SKM-1 (cell line): Measurements from ENCODE around the gene GNAQ.
"Not testable (repeated sequence)": the region's sequence is repeated elsewhere in the genome, so short reads cannot be mapped to it uniquely, and the experiment has no call there.

Experiments
- DNase-seq: peaks from one replicate; lab custom pipeline; 2025; ENCODE audit not compliant: unreplicated experiment; lab: John Stamatoyannopoulos, UW

GNAQ gene

DNA sequence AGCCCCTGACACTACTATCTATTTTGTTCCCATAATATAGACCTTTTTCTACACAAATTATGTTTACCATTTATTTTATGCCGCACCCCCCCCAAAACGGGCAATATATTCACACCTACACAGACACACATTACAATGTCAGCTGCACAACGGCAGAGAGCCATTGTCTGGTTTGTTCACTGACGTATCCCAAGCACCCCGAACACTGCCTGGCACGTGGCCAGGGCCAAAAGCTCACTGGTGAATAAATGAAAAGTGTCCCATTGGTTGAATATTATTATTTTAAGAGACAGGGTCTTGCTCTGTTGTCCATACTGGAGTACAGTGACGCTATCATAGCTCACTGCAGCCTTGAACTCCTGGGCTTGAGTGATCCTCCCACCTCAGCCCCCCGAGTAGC is 150.5 kb downstream of the GNAQ start:
- no peak for DNase-seq

DNA sequence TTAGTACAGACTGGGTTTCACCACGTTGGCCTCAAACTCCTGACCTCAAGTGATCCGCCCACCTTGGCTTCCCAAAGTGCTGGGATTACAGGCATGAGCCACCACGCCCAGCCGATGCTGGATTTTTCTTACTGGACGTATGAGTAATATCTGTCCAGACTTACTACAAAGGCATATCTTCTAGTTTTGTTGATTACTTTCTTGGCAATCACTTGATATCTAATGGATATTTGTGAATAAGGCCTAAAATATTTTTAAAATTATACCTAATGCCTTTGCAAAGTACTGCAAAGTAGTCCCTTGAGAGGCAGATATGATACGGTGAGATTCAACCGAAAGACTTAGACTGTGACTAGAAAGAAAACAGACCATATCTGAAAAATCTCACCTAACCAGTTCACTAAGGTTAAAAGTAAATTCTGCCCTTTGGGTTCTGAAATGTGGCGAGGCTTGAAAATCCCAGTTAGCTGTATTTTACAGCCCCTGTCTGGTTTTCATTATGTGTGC is 152.1 kb downstream of the GNAQ start:
- no peak for DNase-seq

DNA sequence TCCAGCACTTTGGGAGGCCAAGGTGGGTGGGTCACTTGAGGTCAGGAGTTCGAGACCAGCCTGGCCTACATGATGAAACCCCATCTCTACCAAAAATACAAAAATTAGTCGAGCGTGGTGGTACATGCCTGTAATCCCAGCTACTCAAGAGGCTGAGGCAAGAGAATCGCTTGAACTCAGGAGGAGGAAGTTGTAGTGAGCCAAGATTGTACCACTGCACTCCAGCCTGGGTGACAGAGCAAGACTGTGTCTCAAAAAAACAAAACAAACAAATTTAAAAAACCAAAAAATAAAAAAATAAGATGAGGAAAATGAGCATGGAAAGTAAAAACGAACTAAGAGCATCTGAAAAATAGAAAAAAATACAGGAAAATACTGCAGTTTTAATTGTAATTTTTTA is 152.8 kb downstream of the GNAQ start:
- not testable (repeated sequence) for DNase-seq

DNA sequence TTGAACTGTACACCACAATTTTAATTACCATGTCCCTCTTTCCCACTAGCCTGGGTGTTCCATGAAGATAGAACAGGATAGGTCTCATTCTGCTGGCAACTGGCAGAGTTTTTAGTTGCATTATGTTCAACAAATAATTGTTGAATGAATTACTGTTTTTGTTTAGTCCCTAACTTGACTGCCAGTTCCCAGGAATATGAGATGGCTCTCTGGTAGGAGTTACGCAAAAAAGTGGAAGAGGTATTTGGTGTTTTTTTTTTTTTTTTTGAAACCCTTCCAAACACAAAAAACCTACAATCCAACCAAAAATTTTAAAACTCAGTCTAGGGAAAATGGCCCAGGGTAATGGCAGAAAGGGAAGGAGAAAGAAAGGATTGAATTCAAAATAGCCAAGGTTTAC is 153.6 kb downstream of the GNAQ start:
- no peak for DNase-seq

DNA sequence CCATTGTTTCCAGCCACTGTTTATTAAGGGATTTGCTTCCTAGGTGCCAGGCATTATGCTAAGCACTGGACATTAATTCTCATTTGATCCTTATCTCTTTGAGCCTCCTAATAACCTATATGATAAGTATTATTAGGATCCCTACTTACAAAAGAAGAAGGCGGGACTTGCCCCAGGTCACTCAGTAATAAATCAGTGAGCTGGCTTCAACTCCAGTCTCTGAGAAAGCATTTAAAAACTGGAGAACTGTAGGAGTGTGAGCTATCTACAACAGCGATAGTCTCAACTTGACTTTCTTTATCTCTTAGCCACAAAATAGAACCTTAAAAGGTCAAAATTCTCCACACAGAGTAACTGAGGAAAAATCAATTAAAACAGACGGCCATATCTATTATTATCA is 155.0 kb downstream of the GNAQ start:
- no peak for DNase-seq

DNA sequence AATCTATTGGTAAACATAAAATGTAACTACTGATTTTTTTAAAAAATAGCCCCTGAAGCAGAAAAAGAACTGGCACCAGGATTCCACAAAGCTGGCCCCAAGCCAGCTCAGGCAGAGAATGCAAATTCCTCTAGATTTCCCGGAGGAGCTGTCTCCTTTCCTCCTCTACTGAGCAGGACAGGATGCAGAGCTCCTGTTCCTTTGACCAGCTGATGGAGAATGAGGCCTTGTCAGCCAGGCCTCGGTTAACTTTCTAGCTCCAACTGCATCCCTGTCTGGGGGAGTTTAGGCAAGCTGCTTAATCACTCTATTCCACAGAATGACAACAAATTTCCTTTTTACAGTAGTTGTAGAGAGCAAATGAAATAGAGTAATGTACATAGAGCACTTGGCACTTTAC is 155.5 kb downstream of the GNAQ start:
- DNase-seq, result no peak

DNA sequence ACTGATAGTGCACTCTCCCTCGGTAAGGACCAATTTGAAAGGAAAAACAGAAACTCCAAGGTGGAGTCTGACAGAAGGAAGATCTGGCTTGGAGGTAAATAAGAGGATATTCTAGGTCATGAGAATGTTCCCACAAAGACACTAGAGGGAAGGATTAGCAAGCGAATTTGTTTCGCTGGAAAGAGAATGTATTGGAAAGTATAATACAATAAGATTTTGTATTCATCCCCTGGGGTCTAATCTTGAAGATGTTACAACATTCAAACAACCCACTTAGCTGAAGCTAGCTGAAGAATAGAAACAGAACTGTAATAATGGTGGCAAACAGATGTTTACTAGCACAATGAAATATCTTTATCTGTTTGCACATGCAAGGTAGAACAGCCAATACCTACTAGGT is 158.7 kb downstream of the GNAQ start:
- DNase-seq, result no peak

DNA sequence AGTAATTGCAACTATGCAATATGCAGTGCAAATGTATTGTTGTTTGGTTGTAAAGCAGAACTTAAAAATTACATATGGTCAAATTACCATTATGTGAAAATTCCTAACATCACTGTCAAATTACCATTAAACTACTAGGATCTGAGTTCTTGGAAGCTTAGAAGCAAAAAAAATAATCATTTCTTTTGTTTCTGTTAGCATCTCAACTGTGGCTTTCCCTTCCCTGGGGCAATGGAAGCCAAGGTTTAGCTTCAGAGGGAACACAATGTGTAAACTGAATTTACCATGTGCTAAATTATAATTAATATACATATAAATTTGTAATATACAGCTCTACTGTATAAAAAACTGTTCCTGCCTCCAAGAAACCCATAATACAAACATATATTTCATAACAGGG is 159.4 kb downstream of the GNAQ start:
- DNase-seq, result no peak

DNA sequence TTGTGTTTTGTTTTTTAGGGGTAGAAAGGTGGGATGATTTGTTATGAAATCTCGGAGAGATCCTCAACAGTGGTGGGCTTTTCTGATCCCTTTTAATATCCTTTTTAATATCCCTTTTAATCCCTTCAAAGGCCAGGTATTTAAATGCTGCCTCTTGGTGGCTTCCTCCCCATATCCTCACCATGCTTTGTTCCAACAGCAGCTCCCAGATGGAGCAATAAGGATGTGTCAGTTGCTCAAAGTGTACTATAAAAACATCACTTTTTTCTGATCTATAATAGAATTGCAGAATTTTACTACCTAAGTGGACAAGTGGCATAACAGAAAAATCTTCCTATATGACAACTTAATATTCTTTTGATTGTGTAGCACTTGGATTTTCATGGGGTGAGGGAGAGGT is 160.1 kb downstream of the GNAQ start:
- DNase-seq, result no peak

DNA sequence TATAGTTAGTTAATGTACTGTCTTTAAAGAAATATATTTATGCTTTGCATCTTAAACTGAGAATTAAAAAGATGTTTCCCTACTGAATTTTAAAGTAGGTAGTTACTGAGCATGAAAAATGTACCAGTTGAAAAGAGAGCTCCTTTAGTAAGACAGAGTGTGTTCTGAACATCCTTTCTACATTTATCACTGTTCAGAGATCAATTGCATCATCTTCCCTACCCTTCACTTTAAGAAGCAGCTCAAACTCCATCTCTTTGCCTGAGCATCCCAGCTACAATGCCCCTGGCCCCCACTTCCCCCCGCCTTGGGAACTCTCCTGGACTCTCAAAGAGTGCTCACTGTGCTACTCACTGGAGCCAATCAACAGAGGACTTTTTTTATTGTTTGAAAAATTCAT is 164.7 kb downstream of the GNAQ start:
- DNase-seq, result no peak

DNA sequence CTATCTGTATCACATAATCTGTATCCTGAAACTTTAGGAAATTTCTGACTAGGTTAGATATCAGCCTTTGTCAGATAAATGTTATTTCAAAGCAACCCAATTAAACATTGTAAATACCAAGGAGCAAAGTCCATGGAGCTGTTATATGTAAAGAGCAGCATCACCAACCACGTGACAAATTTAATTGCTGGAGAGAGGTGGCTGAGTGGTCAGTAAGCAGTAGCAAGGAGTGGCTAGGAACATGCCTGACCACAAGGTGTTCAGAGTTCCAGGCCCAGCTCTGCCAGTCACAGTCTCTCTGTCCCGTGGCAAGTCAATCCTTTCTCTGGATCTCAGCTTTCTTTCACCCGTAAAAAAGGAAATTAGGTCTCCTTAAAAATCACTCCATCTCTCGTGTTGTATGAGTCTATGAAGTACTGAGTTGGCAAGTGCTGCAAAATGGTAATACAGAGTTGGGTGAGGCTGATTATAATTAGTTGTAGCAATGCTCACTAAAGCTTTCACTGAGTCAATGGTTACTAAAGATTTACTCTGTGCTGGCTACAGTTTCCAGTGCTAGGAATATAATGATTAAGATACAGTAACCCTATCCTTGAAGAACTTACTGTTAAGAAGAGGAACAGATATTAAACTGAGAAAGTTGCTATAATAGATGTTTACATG is 166.1 kb downstream of the GNAQ start:
- no peak for DNase-seq

DNA sequence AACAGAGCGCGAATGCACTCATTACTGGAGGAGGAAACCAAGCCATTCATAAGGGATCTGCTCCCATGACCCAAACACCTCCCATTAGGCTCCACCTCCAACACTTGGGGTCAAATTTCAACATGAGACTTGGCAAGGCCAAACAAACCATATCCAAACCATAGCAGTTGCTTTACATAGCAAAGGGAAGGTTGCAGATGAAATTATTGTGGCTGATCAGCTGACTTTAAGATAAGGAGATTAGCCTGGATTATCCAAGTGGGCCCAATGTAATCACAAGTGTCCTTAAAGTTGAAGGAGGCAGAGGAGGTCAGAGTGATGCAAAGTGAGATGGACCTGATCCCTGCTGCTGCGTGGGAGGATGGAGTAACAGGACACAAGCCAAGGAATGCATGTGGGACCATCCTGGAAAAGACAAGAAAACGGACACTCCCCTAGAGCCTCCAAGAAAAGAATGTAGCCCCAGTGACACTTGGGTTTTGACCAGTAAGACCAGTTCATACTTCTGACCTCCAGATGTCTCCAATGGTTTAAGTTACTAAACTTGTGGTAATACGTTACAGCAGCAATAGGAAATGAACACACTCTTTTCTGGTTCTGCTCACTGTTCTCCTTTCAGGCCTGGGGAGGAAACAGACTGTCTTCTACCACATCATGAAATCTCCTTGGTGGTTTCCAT is 167.3 kb downstream of the GNAQ start:
- DNase-seq, result peak; percentile 66

DNA sequence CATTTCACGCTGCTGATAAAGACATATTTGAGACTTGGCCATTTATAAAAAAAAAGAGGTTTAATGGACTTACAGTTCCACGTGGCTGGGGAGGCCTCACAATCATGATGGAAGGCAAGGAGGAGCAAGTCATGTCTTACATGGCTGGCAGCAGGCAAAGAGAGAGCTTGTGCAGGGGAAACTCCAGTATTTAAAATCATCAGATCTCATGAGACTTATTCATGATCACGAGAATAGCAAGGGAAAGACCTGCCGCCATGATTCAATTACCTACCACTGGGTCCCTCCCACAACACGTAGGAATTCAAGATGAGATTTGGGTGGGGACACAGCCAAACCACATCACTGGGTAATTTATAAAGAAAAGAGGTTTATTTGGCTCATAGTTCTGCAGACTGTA is 168.0 kb downstream of the GNAQ start:
- not testable (repeated sequence) for DNase-seq

DNA sequence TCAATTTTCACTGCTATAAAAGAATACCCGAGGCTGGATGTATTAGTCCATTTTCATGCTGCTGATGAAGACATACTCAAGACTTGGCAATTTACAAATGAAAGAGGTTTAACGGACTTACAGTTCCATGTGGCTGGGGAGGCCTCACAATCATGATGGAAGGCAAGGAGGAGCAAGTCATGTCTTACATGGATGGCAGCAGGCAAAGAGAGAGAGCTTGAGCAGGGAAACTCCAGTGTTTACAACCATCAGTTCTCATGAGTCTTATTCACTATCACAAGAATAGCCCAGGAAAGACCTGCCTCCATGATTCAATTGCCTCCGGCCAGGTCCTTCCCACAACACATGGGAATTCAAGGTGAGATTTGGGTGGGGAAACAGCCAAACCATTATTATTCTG is 170.7 kb downstream of the GNAQ start:
- not testable (repeated sequence) for DNase-seq

DNA sequence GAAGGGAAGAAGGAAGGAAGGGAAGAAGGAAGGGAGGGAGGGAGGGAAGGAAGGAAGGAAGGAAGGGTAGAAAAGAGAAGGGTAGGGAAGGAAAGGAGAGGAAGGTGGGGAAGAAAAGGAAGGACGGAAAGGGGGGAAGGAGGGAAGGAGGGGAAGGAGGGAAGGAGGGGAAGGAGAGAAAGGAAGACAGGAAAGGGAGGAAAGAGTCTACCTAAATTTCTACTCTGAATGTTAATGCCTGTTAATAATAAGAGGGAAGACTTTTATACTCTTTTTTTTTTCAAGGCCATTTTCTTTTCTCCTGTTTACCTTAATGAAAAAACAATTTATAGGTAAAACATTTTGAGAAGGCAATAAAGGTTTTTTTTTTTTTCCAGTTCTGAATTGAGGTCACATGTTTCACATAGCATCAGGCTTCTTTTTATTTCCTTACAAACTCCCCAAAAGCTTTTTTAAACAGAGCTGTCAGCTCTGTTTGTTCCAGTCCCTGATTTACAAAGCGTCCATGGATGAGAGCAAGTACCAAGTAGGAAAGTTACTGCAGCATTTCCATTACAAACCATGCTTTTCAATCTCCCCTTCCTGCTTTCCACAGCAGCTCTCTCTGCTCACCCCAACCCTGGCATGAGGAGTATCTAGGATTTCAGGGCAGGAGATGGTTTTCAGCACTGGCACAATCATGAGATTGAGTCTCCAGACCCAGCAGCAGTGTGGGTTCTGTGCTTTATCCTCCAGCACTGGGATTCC is 173.9 kb downstream of the GNAQ start:
- DNase-seq, result no peak

DNA sequence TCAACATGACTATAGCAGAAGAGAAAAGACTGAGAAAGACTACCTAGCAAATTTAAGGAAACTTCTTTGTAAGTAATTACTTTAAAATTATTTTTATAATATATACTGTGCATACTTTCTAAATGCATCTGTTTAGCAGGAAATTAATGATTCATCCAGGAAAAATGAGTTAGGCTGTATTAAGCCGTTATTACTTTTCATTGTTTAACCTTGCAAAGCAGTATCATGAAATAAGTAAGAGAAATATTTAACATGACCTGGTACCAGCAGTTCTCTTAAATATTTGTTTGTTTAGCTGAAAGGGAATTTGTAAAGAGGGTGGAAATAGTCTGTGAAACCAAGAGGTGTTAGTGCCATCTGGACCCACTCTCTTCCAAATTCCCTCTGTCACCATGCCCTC is 175.0 kb downstream of the GNAQ start:
- DNase-seq, result no peak

DNA sequence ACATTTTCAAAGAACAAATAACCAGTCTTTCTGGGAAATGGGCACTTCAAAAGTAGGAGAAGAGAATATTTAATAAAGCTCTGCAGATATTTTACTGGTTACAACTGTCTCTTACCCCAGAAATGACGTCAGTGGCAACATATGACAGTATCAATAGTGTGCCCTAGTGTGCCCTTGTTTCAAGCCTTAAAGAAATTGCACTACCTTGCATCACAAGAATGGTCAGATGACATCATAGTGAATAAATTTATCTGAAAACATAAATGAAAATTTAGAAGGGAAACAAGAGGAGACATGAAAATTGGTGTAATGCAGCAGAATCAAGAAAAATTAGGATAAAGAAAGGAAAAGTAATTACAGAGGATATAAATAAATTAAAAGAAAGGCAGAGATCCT is 176.7 kb downstream of the GNAQ start:
- DNase-seq, result no peak

DNA sequence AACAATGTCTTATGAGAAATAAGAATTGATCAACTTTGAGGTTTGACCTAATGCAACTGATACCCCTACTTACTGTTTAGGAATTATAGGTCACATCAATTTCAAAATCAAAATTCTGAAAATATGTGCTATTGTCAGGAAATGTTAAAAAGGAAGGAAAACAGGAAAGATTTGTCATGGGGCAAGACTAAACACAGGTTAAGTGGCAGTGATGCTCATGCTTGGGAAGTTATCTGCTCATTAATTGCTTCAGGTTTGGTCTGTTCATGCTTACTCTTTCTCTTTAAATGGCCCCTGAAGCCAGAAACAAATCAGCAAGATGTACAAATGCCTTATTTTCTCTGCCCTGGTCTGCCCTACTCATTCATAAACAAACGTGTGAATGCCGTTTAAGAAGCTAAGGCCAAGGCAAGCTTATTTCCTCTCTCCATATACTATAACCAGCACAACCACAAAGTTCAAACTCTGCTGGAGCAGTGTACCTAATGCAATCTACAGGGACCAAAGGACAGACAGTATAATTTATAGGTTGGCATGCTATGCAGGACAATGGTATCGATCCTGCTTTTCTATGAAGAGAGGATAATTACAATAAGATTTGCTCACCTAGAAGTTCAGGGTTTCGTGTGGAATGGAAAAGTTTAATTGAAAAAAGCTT is 177.2 kb downstream of the GNAQ start:
- DNase-seq, result no peak

DNA sequence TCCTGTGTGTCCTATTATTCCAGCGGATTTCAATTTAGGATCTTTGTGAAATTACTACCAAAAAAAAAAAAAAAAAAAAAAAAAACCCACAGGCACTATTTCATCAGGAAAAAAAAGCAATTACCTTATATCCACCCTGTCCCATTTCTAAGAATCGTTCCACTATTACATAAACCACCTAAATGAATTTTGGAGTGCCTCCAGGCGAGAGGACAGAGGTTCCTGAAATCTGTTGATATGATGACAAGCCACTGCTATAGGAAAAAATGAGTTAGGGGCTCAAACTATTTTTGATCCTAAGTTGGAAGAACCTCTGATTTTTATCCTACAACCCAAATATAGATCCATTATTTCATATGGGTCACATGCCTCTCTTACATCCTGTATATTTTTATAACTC is 177.9 kb downstream of the GNAQ start:
- no peak for DNase-seq

DNA sequence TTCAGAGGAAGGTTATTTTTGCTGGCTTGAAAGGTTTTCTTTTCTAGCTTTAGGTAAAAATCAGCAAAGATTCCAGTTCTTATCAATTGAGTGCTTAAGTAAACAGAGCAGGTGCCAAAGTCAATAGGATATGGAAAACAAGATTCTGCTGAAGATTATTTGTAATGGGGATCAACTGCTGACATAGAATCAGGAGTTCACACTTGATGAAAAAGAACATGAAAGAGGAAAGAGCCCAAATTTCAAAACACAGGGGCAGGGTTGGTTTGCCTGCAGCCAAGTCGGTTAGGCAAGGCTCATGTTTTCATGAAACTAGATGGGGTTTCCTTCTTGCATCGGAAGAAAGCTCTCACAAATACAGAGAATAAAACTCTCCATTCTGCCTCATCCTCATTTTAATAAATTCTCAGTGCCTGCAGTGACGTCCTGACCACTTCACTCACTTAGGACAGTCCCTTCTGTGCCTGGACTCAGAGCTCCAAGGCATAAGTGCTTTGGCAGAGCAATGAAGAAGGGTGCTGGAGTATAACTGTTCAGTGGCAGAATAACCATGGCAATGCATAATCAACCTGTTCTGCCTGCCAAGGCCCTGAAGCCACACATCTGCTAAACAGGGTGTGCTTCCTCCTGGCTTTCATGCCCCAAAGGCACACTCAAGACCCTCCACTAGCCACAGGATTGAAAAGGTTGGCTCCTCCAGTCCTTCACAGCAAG is 179.6 kb downstream of the GNAQ start:
- no peak for DNase-seq

DNA sequence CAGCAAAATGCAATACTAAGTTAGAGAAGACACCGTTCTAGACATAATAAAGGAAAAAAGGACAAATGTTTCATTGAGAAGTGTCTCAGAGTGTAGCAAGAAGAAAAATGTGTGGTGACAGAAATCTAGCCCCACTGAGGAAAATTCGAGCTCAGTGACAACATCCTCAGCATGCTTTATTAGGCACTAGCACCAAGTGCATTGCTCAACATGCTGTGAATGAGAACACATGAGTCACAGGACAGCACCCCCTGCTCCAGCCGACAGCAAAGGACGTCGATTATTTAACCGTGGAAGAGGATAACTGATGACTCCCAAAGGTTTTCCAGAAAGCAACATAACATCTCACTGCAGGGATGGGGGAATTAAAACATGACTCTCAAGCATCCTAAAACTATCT is 182.7 kb downstream of the GNAQ start:
- DNase-seq, result no peak
